Astrocyte of the cerebellum (primary cell): ENCODE data around the gene ADIPOR1.

ENCODE experiments used
- DNase-seq: peaks from one replicate; pipeline ENCODE4 v3.0.0-alpha.2; 2011; ENCODE audit warnings: low read depth
- H3K4me3 ChIP-seq: 2 replicates; pipeline ENCODE4 v1.5.1; 2011; ENCODE audit warnings: mild to moderate bottlenecking, low read depth, low read length, moderate library complexity
- CTCF ChIP-seq: IDR thresholded peaks from 2 replicates; pipeline ENCODE4 v1.5.1; 2012; ENCODE audit warnings: low read length, low read depth, moderate library complexity, mild to moderate bottlenecking; ENCODE audit errors: missing control alignments
- in situ Hi-C: cut with HindIII; loops from 2 replicates; pipeline ENCODE4 v1.10.0; 2017; ENCODE audit warnings: low sequenced_read_pairs

ADIPOR1 gene

GRCh38 chr1:202952818-202953217, 5.3 kb downstream of the ADIPOR1 start:
- H3K4me3 ChIP-seq: no peak overlapping the region
- peak; percentile 6 for DNase-seq
- in situ Hi-C loops: no loop called here
- no peak for TF ChIP-seq CTCF

GRCh38 chr1:202952099-202952498, 6.0 kb downstream of the ADIPOR1 start:
- DNase-seq: no peak
- H3K4me3 ChIP-seq: no peak overlapping the region
- no peak for TF ChIP-seq CTCF
- in situ Hi-C loops: no loop called here

DNA sequence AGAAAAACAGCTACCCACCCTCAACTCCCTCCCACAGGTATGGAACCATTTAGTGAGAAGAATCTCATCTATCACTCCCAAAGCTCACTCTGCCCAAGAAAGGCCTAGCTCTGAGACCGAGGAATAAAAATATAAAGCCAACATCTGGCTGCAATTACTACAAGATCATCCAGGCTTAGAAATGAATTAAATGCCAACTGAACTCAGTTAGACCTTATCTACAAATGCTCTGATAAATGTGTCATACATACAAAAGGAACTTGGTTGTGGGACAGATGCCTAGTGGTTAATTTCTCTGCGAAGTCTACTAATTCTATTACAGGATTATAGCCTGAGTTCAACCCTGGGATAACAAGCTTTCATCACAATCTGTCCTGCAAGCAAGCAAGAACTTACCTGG, 6.7 kb downstream of the ADIPOR1 start:
- H3K4me3 ChIP-seq: no peak overlapping the region
- in situ Hi-C loops: no loop called here
- DNase-seq: no peak
- TF ChIP-seq CTCF: no peak

GRCh38 chr1:202945483-202945882, 12.6 kb downstream of the ADIPOR1 start:
- TF ChIP-seq CTCF: no peak
- no peak for DNase-seq
- H3K4me3 ChIP-seq: no peak overlapping the region
- in situ Hi-C loops: no loop called here

GRCh38 chr1:202944438-202944921, 13.6 kb downstream of the ADIPOR1 start:
- TF ChIP-seq CTCF: no peak
- DNase-seq: no peak
- H3K4me3 ChIP-seq: no peak overlapping the region
- in situ Hi-C loops: no loop called here

GRCh38 chr1:202942426-202942825, 15.7 kb downstream of the ADIPOR1 start:
- no peak for DNase-seq
- H3K4me3 ChIP-seq: no peak overlapping the region
- TF ChIP-seq CTCF: no peak
- in situ Hi-C loops: no loop called here

DNA sequence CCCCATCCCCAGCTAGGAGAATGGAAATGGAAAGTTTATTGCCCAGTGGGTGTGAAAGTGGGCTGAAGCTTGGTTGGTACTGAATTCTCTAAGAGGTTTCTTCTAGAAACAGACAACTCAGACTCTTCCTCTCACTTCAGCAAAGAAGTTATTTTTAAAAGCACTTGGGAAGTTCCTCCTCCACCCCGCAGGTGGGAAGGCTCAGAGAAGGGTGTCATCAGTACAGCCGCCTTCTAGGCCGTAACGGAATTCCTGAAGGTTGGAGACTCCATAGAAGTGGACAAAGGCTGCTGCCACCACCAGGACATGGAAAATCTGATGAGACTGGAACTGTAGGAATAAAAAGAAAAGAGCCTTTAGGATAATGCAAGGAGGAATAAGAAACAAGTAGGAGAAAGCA, 16.7 kb downstream of the ADIPOR1 start:
- H3K4me3 ChIP-seq: no peak overlapping the region
- in situ Hi-C loops: no loop called here
- DNase-seq: no peak
- TF ChIP-seq CTCF: no peak
